ENCODE data around the gene NR2F2. TPM values are rescaled to one million over a fixed set of nuclear protein-coding genes. Genes with fewer than 3 reads are reported as not detected.
A peak's percentile ranks its signal among the peaks of the same experiment; 100 is the strongest.

The NR2F2 gene
- total and polyA plus RNA-seq, 2 donors = 28.0 to 66.2 TPM

DNA sequence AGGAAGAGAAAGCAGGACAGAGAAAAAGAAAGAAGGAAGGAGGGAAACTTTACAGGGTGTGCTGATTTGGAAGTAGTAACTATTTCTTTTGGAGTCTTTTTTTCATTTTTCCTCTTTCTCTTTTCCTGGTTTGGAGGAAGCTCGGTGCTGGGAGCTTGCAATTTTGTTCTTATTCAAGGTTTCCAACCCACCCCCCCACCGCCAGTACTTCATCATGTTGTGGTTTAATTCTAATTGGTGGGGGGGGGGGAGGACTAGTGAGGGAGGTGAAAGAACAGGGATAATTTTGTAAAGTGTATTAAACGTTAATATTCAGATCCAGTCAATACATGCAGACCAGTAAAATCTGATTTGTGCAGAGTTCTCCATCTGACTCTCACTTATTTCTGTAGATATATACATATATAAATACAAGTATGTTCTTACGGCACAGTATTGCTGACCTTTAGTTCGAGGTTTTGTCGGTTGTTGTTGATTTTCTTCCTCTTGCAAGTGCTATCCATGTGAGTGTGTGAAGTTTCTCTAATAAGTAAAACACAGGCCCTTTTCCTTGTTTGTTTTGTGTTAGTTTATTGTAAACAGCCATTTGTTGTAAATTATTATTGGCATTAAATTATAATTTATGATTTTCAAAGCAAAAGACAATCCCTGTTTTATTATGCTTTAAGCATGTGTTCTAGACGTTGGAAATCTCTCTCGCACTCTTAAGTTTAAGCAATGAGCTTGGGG lies 9.3 kb downstream of the NR2F2 start:
- peaks cover 1% of the 10 kb centered on the region for H3K36me3 ChIP-seq (ENCODE audit: insufficient read depth)
- no peaks in the 10 kb centered on the region for H3K4me1 ChIP-seq (ENCODE audit: insufficient read depth)
- H3K4me3 ChIP-seq (ENCODE audit: low read depth, low read length) = peak overlapping the region; percentile 61
- 4% methylated on average over 8 of the region's 8 CpGs for WGBS
- peak overlapping the region; percentile 54 for H3K27ac ChIP-seq (ENCODE audit: low read depth)
- no peak for DNase-seq (ENCODE audit: extremely low spot score)

GRCh38 chr15:96340348-96340597 lies 9.8 kb downstream of the NR2F2 start:
- Histone ChIP-seq H3K4me1 (ENCODE audit: insufficient read depth) (no peaks in the 10 kb centered on the region), H3K27ac (ENCODE audit: low read depth) (peak overlapping the region; percentile 89), H3K36me3 (ENCODE audit: insufficient read depth) (peaks cover 1% of the 10 kb centered on the region), H3K4me3 (ENCODE audit: low read depth, low read length) (peak overlapping the region; percentile 61)
- no peak for DNase-seq (ENCODE audit: extremely low spot score)
- 1% methylated on average over 11 of the region's 11 CpGs for WGBS

GRCh38 chr15:96340598-96341512 lies 10.4 kb downstream of the NR2F2 start:
- DNase-seq (ENCODE audit: extremely low spot score) = no peak
- Histone ChIP-seq H3K36me3 (ENCODE audit: insufficient read depth) (peaks cover 1% of the 10 kb centered on the region), H3K4me3 (ENCODE audit: low read depth, low read length) (peak overlapping the region; percentile 61), H3K4me1 (ENCODE audit: insufficient read depth) (no peaks in the 10 kb centered on the region), H3K27ac (ENCODE audit: low read depth) (peak overlapping the region; percentile 89)
- under 1% methylated on average over 63 of the region's 63 CpGs for WGBS

GRCh38 chr15:96341513-96342405 lies 11.3 kb downstream of the NR2F2 start:
- DNase-seq (ENCODE audit: extremely low spot score) = no peak
- H3K36me3 ChIP-seq (ENCODE audit: insufficient read depth) = peaks cover 1% of the 10 kb centered on the region
- H3K27ac ChIP-seq (ENCODE audit: low read depth) = peak overlapping the region; percentile 86
- H3K4me3 ChIP-seq (ENCODE audit: low read depth, low read length) = peak overlapping the region; percentile 61
- 49% methylated on average over 41 of the region's 41 CpGs for WGBS
- H3K4me1 ChIP-seq (ENCODE audit: insufficient read depth) = no peaks in the 10 kb centered on the region

- 62% methylated on average over 16 of the region's 16 CpGs for WGBS
- no peak for DNase-seq (ENCODE audit: extremely low spot score)
Observed at GRCh38 chr15:96342406-96343112, 12.1 kb downstream of the NR2F2 start.

DNA sequence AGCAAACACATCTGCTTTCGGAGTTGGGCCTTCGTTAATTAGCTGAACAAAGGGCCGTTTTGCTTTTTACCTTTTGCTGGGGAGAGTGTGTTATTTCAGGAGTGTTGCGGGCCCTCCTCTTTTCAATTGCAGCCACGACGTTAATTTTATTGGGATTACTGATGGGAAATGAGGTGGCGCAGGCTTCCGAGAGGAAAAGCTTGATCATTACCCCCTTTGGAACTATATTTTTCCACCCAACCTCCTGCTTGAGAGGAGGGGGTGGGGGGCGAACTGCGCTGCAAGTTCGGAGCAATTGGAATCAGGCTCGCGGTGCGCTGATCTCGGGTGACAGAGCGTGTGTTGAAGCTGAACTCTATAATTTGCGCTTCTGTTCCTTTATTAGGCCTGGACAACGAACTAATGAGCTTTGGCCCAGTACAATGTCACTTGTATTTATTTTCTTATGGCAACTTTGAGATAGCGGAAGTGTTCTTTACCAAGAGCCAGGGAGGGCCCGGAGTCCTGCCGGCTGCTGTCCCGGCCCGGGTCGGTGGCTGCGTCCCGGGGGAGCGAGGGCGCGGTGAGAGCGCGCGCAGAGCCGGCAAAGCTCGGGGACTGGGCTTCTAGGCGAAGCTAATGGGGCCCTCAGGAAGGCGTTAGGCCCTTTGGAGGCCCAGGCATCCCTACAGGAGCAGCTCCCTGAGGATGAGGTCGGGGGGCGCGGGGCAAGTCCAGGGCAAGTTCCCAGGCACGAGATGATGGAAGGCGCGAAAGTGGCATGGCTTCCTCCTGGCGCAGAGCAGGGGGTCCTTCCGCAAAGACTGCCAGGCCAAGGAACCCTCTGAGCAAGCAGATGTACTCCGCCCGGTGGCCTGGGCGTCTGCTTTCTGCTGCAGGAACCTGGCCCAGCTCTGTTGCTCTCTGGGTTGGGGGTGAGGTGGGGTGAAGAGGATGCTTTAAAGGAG lies 12.9 kb downstream of the NR2F2 start:
- Histone ChIP-seq H3K36me3 (ENCODE audit: insufficient read depth) (peaks cover 1% of the 10 kb centered on the region), H3K4me3 (ENCODE audit: low read depth, low read length) (peak overlapping the region; percentile 0), H3K27ac (ENCODE audit: low read depth) (peak overlapping the region; percentile 28), H3K4me1 (ENCODE audit: insufficient read depth) (no peaks in the 10 kb centered on the region)
- 66% methylated on average over 47 of the region's 47 CpGs for WGBS
- no peak for DNase-seq (ENCODE audit: extremely low spot score)

More at GRCh38 chr15:96342406-96343112, 12.1 kb downstream of the NR2F2 start:
- Histone ChIP-seq H3K36me3 (ENCODE audit: insufficient read depth) (peaks cover 1% of the 10 kb centered on the region), H3K4me1 (ENCODE audit: insufficient read depth) (no peaks in the 10 kb centered on the region), H3K27ac (ENCODE audit: low read depth) (peak overlapping the region; percentile 86), H3K4me3 (ENCODE audit: low read depth, low read length) (peak overlapping the region; percentile 61)

DNA sequence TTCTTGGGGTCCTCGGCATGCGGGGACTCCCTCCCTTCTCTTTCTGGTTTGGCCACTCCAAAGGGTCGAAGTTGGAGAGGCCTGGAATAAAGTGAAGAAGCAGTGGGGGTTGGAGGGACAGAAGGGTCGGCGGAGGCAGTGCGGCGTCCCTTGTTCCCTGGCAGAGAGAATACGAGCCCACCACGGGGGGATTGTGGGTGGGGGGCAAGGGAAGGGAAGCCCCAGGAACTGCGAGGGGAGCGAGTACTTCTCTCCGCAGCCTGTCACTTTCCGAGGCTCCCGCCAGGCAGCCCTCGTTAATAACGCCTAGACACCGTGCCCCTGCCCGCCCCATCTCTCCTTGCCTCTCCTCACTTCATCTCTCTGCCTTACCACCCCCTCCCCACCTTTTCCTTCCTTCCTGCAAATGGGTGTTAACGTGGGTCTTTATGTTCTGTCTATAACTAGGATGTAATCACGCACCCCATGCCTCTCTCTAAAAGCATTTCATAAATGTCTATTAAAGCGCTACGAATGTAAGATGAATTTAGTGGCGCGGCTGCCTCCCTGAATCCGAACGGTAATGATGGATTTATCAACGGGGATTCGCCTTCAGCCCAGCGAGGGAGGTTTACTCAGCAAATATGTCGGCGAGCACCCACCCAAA lies 13.7 kb downstream of the NR2F2 start:
- Histone ChIP-seq H3K4me1 (ENCODE audit: insufficient read depth) (no peaks in the 10 kb centered on the region), H3K36me3 (ENCODE audit: insufficient read depth) (peaks cover 1% of the 10 kb centered on the region), H3K4me3 (ENCODE audit: low read depth, low read length) (no peak overlapping the region), H3K27ac (ENCODE audit: low read depth) (peak overlapping the region; percentile 28)
- no peak for DNase-seq (ENCODE audit: extremely low spot score)
- 76% methylated on average over 31 of the region's 31 CpGs for WGBS

DNA sequence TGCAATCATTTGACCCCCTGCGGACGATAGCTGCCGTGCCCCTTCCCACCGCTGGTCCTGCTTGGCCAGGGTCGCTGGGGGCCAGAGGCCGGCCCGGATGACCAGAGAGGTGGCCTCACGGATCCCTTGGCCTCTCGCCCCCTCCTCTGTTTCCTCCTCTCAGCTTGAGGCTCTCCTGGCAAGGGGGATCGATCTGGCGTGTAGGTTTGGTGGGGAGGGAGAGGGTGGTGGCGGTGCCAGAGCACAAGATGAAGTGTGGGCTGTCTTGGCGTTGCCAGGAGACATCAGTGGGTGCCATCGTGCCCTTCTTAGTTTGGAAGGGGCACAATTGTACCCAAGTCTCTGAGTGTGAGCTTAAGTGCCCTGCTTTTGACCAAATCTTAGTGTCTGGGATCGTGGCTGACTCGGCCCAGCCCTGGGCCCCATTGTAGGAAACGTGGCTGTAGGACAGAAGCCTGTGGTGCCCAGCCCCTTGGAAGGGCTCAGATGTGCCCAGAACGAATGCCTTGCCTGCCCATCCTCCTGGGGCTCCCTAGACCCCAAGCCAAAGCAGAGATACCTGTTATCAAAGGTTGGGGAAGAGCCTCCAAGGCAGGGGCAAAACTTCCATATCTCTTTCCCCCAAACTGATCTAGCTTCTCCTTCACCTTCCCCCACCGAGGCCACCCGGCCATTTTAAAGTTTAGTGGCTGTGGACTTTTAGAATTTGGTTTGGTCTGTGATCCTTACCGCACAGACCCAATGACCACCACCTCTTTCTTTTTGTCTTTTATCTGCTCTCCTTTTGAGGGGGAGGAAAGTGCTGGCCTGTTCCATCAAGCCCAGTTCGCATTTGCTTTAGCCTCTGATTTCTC lies 14.4 kb downstream of the NR2F2 start:
- no peak for DNase-seq (ENCODE audit: extremely low spot score)

DNA sequence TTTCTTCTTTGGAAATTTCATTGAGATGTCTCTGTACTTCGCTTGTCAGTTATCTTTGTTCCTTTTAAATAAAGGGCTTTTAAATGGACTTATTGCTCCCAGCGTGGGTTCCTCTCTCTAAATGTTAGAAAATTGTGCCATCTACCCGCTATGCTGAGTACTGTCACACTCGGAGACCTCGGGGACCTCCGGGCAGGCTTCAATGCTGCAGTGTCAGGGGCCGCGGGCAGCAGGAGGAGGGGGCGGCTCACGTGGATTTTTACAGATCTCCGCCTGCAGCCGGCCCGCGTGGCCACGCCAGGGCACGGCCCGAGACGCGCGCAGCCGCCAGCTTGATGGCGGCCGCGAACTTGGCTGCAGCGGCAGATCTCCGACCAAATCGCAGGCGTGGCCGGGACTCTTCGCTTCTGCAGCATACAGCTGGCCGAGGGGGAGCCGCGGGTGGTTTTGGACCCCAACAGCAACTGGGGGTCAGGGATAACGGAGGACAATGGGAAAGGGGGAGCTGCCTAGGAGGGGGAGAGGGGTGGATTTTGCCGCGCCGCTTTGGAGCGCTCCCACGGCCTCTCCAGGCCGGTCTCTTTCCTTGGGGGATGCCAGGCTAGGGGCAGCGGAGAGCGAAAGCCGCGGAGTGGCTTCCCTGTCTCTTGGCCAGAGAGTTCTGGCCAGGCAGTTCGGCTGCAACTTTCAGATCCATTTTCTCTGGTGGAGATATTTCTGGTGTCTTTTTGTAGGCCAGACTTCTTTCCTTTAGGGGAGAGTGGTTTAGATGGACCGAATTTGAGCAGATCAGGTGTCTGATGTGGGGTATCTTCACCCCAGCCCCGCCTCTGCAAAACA lies 15.3 kb downstream of the NR2F2 start:
- 7% methylated on average over 47 of the region's 47 CpGs for WGBS
- Histone ChIP-seq H3K36me3 (ENCODE audit: insufficient read depth) (peaks cover 1% of the 10 kb centered on the region), H3K27ac (ENCODE audit: low read depth) (peak overlapping the region; percentile 88), H3K4me1 (ENCODE audit: insufficient read depth) (no peaks in the 10 kb centered on the region), H3K4me3 (ENCODE audit: low read depth, low read length) (peak overlapping the region; percentile 55)
- no peak for DNase-seq (ENCODE audit: extremely low spot score)

More for the DNA sequence above, 14.4 kb downstream of the NR2F2 start:
- Histone ChIP-seq H3K27ac (ENCODE audit: low read depth) (peak overlapping the region; percentile 12), H3K4me3 (ENCODE audit: low read depth, low read length) (no peak overlapping the region), H3K4me1 (ENCODE audit: insufficient read depth) (no peaks in the 10 kb centered on the region), H3K36me3 (ENCODE audit: insufficient read depth) (peaks cover 1% of the 10 kb centered on the region)
- WGBS = 58% methylated on average over 22 of the region's 22 CpGs

GRCh38 chr15:96346409-96346970 lies 16.0 kb downstream of the NR2F2 start:
- Histone ChIP-seq H3K36me3 (ENCODE audit: insufficient read depth) (peaks cover 1% of the 10 kb centered on the region), H3K4me3 (ENCODE audit: low read depth, low read length) (peak overlapping the region; percentile 55), H3K27ac (ENCODE audit: low read depth) (no peak overlapping the region), H3K4me1 (ENCODE audit: insufficient read depth) (no peaks in the 10 kb centered on the region)
- WGBS = 58% methylated on average over 6 of the region's 6 CpGs
- no peak for DNase-seq (ENCODE audit: extremely low spot score)

Data from urinary bladder (tissue), 4 donors.